ENCODE results near the gene NDUFB4.

Gene NDUFB4

DNA sequence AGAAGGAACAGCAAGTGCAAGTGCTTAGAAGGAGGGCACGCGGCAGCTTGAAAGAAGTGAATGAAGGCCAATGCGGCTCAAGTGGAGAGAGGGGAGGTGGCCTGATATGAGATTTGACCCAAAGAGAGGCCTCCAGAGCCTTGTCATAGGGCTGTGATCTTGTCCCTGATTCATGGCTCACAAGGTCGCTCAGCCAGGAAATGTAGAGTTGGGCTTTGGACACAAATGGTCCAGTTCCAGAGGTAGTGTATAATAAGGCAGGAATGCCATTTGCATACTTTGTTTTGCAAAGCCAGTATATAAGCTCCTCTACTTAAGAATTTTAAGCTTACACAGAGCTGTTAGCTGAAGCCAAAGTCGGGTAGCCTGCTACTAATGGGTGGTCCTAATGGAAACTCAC is 52.2 kb downstream of the NDUFB4 start:
- no peak for TF ChIP-seq MAX (IDR thresholded peaks at IDR 0.05)
- TF ChIP-seq YY1 (IDR thresholded peaks at IDR 0.05; ENCODE audit: low read depth) = no peak
- TF ChIP-seq TCF12 (IDR thresholded peaks at IDR 0.05; ENCODE audit: low read depth) = no peak
- no peak for TF ChIP-seq EP300 (IDR thresholded peaks at IDR 0.05; ENCODE audit: borderline replicate concordance)

- TF ChIP-seq TAF1 (IDR thresholded peaks at IDR 0.05; ENCODE audit: low read depth) (no peak), USF1 (IDR thresholded peaks at IDR 0.05) (no peak), FOXM1 (IDR thresholded peaks at IDR 0.05; ENCODE audit: borderline replicate concordance, low read depth) (no peak), REST (IDR thresholded peaks at IDR 0.05; ENCODE audit: low read depth) (no peak), RAD21 (IDR thresholded peaks at IDR 0.05; ENCODE audit: low read depth) (no peak), TEAD4 (IDR thresholded peaks at IDR 0.05) (no peak)
Measured at GRCh38 chr3:120649830-120650233, 53.7 kb downstream of the NDUFB4 start.

- no peak for TF ChIP-seq REST (IDR thresholded peaks at IDR 0.05; ENCODE audit: low read depth)
- TF ChIP-seq USF1 (IDR thresholded peaks at IDR 0.05) = no peak
- TF ChIP-seq TEAD4 (IDR thresholded peaks at IDR 0.05) = no peak
- TF ChIP-seq CEBPB (IDR thresholded peaks at IDR 0.05) = no peak
- no peak for TF ChIP-seq CREB1 (IDR thresholded peaks at IDR 0.05; ENCODE audit: low read depth)
Measured at GRCh38 chr3:120650311-120650710, 54.2 kb downstream of the NDUFB4 start.
